Endometrial microvascular endothelial cells (primary cell): ENCODE measurements around the gene SLC7A10. TPM values are rescaled to one million over a fixed set of nuclear protein-coding genes. Genes with fewer than 3 reads are reported as not detected.
"Not testable (repeated sequence)": the region's sequence is repeated elsewhere in the genome, so short reads cannot be mapped to it uniquely, and the experiment has no call there.

Experiments used
- in situ Hi-C: cut with HindIII; loops from 2 replicates; pipeline ENCODE4 v1.10.0; 2017; ENCODE audit warnings: low sequenced_read_pairs, low pct_unique_long_range_greater_than_20kb; ENCODE audit errors: inconsistent ontology term
- total RNA-seq: library from RNA; depleted of rRNA; stranded (reverse); fragments of >200 nt; gene quantifications from one replicate; pipeline ENCODE4 v1.2.3, GENCODE V29; 2015; ENCODE audit errors: inconsistent ontology term

The SLC7A10 gene
- total RNA-seq, 1 donor from 2014 or later = not detected

DNA sequence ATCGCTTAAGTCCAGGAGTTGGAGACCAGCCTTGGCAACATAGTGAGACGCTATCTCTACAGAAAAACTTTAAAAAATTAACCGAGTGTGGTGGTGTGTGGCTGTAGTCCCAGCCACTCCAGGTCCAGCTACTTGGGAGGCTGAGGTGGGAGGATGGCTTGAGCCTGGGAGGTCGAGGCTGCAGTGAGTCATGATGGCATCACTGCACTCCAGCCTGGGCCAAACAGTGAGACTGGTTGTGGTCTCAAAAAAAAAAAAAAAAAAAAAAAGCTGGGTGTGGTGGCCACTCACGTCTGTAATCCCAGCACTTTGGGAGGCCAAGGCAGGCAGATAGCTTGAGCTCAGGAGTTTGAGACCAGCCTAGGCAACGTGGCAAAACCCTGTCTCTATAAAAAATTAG lies 59.6 kb downstream of the SLC7A10 start:
- in situ Hi-C loops = not testable (repeated sequence)

DNA sequence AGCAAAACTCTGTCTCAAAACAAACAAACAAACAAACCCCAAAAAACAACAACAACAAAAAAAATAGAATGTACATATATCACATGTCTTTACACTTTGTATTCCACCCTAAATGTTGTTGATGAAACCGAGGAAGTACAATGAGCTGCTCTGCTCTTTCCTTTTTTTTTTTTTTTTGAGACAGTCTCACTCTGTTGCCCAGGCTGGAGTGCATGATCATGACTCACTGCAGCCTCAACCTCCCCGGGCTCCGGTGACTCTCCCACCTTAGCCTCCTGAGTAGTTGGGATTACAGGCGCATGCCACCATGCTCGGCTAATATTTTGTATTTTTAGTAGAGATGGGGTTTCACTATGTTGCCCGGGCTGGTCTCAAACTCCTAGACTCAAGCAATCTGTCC lies 62.2 kb downstream of the SLC7A10 start:
- in situ Hi-C loops = no loop called here

DNA sequence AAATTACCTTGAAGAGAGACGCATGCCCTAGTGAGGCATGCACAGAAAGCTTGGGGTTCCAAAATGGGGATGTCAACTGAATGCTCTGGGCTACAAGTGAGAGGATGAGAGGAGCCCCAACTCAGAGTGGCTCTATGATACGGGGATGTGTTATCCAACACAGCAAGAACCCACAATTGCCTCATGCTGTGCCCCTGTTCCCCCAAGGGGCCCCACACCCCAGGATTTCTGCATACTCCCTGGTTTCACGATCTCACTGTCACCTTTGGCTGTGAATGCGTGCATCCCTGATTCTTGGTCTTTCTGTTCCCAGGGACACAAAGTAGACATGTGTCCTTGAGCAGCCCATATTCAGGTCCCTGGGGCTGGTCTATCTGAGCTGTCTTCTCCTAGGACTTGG lies 64.4 kb downstream of the SLC7A10 start:
- in situ Hi-C loops = no loop called here

DNA sequence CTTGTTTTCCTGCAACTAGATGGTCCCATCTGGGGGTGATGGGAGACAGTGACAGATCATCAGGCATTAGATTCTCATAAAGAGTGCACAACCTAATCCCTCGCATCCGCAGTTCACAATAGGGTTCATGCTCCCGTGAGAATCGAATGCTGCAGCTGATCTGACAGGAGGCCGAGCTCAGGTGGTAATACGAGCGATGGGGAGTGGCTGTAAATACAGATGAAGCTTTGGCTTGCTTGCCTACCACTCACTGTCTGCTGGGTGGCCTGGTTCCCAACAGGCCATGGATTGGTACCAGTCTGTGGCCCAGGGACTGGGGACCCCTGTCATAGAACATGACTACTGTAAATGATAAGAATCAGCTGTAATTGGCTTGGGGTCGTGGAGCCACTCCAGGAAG lies 65.8 kb downstream of the SLC7A10 start:
- in situ Hi-C loops = no loop called here

DNA sequence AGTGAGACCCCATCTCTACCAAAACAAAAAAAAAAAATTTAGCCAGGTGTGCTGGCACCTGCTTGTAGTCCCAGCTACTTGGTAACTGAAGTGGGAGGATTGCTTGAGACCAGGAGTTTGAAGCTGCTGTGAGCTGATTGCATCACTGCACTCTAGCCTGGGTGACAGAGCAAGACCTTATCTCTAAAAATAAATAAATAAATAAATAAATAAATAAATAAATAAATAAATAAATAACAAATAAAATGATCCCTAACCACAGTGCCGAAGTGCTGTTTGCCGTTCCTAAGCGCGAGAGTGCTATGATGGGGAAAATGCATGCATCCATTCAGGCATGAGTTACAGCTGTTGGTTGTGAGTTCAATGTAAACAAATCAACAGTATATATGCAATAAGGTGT lies 66.5 kb downstream of the SLC7A10 start:
- in situ Hi-C loops = no loop called here

Other genes starting within 250 kb of the SLC7A10 start
- 1.1 TPM for gene RHPN2, start 161.0 kb downstream of the SLC7A10 start, total RNA-seq
- gene GPATCH1, start 144.7 kb downstream of the SLC7A10 start, total RNA-seq = 3.3 TPM
- gene WDR88, start 93.7 kb downstream of the SLC7A10 start, total RNA-seq = not detected
- gene LRP3, start 31.5 kb downstream of the SLC7A10 start, total RNA-seq = 31.9 TPM
- gene CEBPA, start 76.7 kb upstream of the SLC7A10 start, total RNA-seq = not detected
- 16.4 TPM for gene CEBPG, start 147.9 kb upstream of the SLC7A10 start, total RNA-seq